NB4 (cell line): ENCODE results near the gene RUFY3.
"Not testable (repeated sequence)": the region's sequence is repeated elsewhere in the genome, so short reads cannot be mapped to it uniquely, and the experiment has no call there.

Source experiments
- DNase-seq: peaks from one replicate; pipeline ENCODE4 v3.0.0; 2010; ENCODE audit warnings: low read depth
- H3K4me3 ChIP-seq: one replicate; pipeline ENCODE4 v1.5.1; 2011; ENCODE audit warnings: mild to moderate bottlenecking, low read depth, low read length, moderate library complexity
- MYC ChIP-seq: IDR thresholded peaks from 2 replicates; pipeline ENCODE4 v1.6.1; 2011; ENCODE audit warnings: low read depth, low read length
- POLR2A ChIP-seq: IDR thresholded peaks from 2 replicates; pipeline ENCODE4 v1.6.1; 2011; ENCODE audit warnings: mild to moderate bottlenecking; ENCODE audit not compliant: insufficient read length; ENCODE audit errors: extremely low read depth
- TF ChIP-seq, protein P1 (sequence below): IDR thresholded peaks from 2 replicates; pipeline ENCODE4 v1.6.1; 2011; ENCODE audit warnings: low read depth, low read length
- TF ChIP-seq, protein P2 (sequence below): IDR thresholded peaks from one replicate; pipeline ENCODE4 v1.5.1; 2012; ENCODE audit warnings: low read depth, low read length

RUFY3 gene

DNA sequence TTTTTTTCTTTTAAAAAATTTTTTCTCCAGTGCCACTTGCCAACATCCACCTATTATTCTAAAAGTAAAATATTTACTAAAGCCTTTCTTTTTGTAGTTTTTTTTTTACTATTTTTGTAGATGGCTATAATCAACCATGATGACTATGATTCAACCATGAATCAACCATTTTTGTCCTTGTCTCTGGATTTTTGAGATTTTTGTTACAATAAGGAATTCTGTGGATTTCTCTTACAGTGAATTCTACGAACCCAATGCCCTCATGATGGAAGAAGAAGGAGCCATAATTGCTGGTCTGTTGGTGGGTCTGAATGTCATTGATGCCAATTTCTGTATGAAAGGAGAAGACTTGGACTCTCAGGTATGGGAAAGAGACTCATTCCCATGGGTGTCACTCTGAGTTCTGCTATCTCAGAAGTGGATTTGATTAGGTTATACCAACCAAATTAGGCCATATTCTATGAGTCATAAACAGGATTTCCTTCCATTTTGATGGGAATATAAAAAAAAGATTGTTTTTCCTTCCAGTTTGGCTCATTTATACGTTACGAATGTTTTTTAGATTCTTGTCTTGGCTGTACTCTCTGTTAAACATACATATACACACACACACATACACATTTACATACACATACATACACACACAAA, 46.7 kb downstream of the RUFY3 start:
- no peak overlapping the region for H3K4me3 ChIP-seq
- no peak for DNase-seq
- TF ChIP-seq MYC (no peak), POLR2A (no peak)
- TF ChIP-seq, protein P1, sequence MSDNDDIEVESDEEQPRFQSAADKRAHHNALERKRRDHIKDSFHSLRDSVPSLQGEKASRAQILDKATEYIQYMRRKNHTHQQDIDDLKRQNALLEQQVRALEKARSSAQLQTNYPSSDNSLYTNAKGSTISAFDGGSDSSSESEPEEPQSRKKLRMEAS = no peak
- TF ChIP-seq, protein P2, sequence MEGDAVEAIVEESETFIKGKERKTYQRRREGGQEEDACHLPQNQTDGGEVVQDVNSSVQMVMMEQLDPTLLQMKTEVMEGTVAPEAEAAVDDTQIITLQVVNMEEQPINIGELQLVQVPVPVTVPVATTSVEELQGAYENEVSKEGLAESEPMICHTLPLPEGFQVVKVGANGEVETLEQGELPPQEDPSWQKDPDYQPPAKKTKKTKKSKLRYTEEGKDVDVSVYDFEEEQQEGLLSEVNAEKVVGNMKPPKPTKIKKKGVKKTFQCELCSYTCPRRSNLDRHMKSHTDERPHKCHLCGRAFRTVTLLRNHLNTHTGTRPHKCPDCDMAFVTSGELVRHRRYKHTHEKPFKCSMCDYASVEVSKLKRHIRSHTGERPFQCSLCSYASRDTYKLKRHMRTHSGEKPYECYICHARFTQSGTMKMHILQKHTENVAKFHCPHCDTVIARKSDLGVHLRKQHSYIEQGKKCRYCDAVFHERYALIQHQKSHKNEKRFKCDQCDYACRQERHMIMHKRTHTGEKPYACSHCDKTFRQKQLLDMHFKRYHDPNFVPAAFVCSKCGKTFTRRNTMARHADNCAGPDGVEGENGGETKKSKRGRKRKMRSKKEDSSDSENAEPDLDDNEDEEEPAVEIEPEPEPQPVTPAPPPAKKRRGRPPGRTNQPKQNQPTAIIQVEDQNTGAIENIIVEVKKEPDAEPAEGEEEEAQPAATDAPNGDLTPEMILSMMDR = no peak

DNA sequence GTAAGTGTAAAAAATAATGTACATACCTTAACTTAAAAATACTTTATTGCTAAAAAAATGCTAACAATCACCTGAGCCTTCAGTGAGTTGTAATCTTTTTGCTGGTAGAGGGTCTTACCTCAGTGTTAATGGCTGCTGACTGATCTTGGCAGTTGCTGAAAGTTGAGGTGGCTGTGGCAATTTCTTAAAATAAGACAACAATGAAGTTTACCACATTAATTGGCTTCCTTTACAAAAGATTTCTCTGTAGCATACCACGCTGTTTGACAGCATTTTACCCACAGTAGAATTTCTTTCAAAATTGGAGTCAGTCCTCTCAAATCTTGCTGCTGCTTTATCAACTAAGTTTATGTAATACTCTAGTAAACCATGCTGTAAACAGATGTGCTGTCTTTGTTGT, 47.6 kb downstream of the RUFY3 start:
- DNase-seq = not testable (repeated sequence)

DNA sequence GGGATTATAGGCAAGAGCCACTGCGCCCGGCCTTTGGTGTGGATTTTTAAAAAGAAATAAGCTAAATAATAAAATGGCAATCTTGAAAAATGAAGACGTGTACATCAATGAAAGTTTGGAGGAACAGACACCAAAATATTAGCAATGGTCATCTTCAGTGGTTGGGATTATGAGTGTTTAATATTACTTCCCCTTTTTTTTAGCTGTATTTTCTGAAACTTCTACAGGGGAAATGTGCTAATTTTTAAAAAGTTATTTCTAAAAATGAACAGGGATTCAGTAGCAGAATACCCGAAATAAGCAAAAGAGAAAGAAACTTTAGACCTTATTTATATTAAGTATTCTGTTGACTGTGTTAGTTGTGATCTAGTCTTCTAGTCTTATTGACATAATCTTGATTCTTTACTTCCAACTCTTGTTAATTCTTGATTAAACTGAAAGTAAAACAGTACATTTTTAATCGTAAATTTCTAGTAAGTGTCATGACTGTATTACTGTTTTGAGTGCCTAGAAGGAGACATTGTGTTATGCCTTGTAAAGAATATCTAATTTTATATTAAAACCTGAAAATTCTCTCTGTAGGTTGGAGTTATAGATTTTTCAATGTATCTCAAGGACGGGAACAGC, 51.3 kb downstream of the RUFY3 start:
- TF ChIP-seq, protein P1 = no peak
- TF ChIP-seq, protein P2 = no peak
- TF ChIP-seq MYC = no peak
- TF ChIP-seq POLR2A = no peak
- H3K4me3 ChIP-seq = no peak overlapping the region
- DNase-seq = peak; percentile 4

More for the DNA sequence above, 47.6 kb downstream of the RUFY3 start:
- not testable (repeated sequence) for H3K4me3 ChIP-seq

DNA sequence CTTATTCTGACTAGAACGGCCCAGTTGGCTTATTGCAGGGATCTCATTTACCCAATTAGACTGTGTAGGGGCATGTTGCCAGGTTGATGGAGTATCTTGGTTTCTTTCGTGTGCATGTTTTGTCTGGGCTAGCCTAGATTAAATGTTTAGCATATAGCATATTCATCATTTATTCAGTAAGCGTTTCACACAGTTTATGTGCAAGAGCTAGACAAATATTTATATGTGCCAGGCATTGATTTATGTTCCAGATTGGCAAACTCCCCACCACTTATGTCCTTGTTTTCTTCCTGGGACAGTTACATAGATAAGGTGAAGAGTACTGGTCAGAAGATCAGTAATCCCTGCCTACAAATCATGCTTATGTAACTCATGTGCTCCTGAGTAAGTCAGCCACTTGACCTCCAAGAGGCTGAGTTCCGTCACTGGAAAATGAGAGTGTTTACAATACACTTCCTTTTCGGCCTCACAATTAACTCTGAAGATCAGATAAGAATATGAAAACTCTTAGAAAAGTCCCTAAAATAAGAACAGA, 57.2 kb downstream of the RUFY3 start:
- no peak overlapping the region for H3K4me3 ChIP-seq
- DNase-seq = no peak
- no peak for TF ChIP-seq POLR2A
- TF ChIP-seq, protein P1 = no peak
- TF ChIP-seq, protein P2 = no peak

DNA sequence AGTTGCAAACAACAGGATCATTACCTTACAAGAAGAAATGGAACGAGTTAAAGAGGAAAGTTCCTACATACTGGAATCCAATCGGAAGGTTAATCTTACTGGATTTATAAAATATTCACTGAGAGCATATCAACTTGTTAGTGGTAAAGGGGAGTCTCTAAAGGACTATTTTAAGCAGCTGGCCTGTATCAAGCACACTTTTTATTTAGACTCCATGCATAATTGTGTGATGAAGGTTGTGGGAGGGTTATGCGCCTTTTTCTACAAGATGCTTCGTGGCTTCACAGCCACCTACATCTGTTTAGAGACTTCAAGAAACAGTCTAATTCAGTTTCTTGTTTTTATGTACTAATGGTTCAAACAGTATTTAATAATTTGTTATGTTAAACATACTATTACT, 61.3 kb downstream of the RUFY3 start:
- DNase-seq = no peak
- TF ChIP-seq POLR2A (no peak), MYC (no peak)
- TF ChIP-seq, protein P1 = no peak
- TF ChIP-seq, protein P2 = no peak
- no peak overlapping the region for H3K4me3 ChIP-seq

DNA sequence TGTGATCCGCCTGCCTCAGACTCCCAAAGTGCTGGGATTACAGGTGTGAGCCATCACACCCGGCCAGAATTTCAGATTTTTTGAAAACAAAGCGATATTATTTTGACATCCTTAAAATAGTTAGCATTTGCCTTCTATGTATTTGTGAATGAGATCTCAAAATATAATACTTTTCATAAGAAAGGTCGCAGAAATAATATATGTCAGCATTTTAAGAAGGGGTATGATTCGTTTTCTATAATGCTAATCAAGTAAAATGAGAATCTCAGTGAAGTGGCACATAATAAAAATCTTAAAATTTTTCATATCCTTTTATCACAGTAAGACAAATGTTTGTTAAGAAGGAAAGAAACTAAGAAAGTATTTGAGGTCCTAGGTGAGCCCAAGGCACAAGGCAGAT, 65.7 kb downstream of the RUFY3 start:
- TF ChIP-seq, protein P2 = no peak
- TF ChIP-seq, protein P1 = no peak
- no peak for TF ChIP-seq POLR2A
- no peak for TF ChIP-seq MYC
- H3K4me3 ChIP-seq = no peak overlapping the region
- DNase-seq = no peak
